ENCODE results near the gene LHX4.

The LHX4 gene

GRCh38 chr1:180247061-180247460 is 17.0 kb downstream of the LHX4 start:
- DNase-seq: no peak

GRCh38 chr1:180247580-180247979 is 17.5 kb downstream of the LHX4 start:
- DNase-seq: no peak

DNA sequence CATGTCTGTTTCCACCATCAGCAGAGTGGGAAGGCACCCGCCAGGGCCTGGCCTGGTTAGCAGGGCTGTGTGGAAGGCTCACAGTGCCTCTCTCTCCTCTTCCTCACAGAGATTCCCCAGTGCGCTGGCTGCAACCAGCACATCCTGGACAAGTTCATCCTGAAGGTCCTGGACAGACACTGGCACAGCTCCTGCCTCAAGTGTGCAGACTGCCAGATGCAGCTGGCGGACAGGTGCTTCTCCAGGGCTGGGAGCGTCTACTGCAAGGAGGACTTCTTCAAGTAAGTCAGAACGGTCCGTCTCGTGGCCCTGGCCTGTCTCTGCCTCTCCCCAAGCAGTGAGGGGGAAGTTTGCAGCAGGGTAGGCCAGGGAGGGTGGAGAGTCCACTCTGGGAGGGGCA is 18.1 kb downstream of the LHX4 start:
- no peak for DNase-seq

DNA sequence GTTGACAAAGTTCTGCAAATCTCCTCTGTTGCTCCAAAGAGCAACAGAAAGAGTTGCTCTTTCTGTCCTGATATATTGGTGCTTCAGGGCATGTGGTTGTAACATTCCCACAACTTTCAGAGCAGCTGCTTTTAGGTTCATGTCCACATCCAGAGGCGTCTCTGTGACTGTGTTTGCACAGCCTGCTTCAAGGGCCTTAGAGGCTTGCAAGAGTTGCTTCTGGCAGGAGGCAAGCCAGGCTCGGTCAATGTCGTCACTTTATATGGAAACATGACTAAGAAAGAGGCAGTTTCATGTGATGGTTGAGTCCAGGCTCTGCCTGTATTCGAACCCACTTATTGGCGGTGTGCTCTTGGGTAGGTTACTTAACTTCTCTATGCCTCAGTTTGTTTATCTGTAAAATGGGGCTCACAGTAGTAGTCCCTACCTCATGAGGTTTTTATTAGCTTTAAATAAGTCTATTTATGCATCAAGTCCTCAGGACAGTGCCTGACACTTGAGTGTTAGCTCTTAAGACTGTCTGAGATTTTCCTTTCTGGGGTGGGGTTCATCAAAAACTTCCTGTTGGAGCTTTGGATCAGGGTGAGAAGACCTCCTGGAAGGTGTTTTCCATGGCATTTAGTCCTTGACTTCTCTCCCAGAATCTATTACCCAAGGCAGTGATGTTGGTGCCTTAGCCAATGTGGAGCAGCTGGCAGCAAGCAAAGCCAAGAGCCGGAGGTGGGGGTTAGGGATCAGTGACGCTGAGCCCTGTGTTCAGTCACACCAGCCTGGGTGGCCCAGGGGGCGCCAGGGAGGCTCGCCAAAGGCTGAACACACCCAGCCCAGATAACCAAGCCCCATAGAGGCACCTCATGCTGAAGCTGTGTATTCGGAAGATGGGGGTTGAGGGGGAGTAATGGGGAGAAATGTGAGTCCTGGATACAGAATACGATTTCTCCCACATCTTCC is 18.9 kb downstream of the LHX4 start:
- DNase-seq: no peak

DNA sequence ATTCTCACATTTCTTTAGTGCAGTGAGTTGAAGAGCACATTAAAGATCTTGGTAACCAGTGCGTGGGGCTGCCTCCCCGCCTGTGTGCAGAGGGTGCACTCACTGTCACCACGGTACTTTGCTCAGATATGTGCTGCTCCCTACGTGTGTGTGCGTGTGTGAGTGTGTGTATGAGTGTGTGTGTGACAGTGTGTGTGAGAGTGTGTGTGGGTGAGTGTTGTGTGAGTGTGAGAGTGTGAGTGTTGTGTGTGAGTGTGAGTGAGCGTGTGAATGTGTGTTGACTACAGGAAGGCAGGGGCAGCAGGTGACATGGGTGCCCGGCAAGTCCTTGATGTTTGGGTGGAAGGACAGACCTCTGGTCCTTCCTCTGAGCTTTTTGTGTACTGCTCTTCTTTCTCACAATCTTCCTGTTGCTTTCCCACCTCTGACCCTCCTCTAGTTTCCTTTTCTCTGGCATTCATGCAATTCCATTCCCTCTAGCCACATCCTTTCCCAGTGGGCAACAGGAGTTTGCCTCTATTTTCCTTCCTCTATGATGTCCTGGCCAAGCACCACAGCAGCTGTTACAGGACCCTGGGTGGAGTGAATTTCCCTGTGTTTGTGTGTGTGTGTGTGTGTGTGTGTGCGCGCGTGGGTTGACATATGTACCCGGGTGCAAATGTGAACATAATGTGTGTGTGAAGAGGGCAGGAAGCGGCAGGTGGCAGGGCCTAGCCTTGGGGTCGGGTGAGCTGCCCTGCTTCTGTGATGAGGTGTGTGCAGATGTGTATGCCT is 19.8 kb downstream of the LHX4 start:
- DNase-seq: no peak

GRCh38 chr1:180250499-180250770 is 20.4 kb downstream of the LHX4 start:
- no peak for DNase-seq

DNA sequence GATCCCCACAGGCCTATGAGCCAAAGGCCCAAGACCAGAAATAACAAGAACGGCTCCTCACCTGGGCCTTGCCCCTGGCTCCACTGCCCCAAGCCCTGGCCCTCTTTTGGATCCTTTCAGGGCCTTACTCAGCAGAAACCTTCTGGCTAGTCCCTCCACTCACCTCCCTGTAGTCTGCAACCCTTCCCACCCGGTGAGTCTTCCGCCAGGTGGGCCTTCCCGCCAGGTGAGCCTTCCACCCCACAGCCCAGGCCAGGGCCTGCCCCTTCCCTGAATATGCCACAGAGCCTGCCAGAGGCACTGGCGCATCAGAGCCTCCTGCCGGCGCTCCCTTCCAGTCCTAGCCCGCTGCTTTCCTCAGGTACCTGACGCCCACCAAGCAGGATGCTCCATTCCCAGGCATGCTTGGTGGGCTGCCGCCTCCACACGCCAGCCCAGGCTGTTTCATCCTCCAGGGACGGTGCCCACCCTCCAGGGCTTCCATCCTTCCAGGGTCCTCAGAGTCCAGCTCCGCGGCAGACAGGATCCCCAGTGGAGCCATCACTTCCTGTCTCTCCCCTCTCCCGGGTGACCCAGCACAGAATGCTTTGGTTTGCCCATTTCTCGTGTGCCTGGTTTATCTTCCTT is 20.9 kb downstream of the LHX4 start:
- no peak for DNase-seq

DNA sequence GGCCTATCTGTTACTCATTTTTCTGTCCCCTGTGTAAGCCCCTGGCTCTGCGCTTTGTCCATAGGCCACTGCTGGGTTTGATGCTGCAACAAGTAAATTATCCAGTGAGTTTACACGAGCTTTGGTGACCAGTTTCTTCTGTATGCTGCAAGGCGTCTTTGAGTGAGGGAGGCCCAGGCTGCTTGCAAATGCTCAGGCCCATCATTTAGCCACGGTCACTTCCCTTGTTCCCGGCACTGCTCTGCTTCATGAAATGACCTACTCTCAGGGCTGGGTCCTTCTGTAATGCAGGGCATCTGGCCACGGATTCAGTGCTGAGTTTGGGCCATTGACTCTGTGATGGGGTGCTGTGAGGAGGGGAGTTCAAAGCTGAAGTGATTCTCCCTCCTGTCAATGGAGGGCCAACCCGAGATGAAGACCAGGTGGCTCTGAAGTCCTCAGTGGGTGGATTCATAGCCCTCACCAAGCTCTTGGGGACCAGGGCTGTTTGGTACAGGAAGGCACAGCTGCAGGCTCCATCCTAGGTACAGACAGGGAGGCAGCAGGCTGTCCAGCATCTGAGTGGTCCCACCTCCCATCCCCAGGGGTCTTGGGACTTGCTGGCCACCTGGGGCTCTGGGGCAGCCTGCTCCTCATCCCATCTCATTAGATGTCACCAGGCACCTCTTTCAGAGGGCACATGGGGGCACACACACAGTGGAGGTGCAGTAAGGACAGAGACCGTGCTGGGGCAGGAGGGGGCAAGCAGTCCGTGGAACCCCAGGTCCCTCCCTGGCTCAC is 21.7 kb downstream of the LHX4 start:
- DNase-seq: no peak

DNA sequence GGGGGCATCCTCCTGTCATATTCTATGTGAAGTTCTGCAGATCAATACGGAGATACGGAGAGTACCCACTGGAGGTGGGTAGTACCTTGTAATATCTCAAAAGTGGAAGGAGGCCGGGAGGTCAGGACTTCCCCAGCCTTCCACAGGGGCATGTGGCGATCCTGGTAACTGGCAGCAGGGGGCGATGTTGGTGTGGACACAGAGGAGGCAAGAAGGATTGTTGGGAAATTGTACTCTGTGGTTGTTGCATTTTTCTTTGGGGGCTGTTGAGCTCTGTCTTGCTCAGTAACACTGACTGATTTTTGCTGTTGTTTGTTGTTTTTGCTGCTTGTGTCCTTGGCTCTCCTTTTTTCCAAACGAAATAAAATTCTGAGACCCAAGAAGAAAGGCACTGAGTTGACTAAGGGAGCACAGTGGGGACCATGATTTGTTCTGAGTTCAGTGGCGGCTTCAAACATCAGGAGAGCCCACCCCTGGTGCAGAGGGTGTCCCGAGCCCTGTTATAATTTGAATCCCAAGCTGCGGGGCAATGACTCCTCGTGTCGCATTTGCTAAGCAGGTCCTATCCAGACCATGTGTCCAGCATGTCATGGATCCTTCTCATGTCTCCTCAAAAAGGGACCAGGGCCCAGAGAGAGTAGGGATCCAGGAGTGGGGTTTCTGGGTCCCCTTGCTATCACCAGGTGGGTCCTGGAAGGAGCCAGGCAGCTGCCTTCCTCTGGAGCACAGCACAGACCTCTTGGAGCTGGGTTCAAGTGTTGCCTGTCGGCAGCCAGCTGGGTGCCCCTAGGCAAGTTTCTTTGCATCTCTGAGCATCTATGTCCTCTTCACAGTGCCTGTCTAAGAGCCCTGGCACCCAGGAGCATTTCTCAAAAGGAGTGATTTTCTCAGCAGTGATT is 22.8 kb downstream of the LHX4 start:
- DNase-seq: peak; percentile 16

GRCh38 chr1:180253585-180254495 is 23.8 kb downstream of the LHX4 start:
- DNase-seq: no peak

- no peak for DNase-seq
These were observed 24.4 kb downstream of the LHX4 start for GRCh38 chr1:180254496-180254819.

DNA sequence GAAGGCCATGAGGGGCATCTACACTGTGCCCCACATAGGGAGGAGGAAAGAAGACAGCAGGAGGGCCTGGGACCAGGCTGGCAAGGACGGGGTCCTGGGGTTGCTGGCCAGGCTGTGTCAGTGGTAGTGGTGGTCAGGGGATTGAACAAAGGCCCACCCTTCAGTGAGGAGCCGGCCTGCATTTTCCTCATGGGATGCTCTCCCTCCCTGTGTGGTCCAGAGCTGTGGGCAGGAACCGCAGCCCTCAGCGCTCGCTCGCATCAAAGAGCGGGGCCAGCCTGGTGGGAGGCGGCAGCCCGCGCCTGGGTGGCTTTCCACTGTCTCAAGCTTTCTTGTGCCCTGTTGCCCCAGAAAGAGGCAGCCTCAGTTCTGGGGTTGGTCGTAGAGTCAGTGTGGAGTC is 24.8 kb downstream of the LHX4 start:
- DNase-seq: no peak

- no peak for DNase-seq
These were observed 25.7 kb downstream of the LHX4 start for GRCh38 chr1:180255536-180256340.

- DNase-seq: peak; percentile 40
These were observed 26.4 kb downstream of the LHX4 start for GRCh38 chr1:180256341-180257027.

DNA sequence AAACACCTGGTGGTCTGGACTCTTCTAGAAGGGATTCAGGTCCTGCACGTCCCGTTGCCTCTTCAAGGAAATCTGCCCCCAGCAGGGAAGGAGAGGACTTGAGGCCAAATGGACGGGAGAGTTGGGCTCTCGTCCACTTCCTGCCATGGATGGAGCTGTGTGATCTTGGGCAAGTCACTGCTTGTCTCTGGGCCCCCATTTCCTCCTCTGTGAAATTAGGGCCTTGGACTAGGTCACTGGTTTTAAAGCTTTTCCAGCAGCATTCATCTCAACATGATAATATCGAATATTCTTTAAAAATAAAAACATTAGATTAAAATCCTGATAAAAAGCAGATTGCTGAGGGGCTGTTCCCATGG is 26.9 kb downstream of the LHX4 start:
- no peak for DNase-seq

DNA sequence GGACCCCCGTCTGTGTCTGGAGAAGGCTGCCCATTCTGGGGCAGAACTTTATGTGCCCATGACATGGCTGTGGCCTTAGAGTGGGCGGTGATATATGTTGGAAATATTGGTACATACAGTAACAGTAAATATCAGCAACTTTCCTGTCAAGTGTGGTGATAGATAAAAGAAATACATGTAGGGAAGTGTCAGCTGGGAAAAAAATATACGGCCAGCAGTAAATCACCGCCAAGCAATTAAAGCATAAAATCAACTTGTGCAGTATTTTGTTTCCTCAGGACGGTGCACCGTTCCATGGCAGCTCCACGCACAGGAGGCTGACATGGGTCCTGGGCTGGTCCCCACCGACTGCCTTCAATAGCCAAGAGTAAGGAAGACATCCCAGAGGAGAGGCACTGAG is 27.4 kb downstream of the LHX4 start:
- DNase-seq: no peak

DNA sequence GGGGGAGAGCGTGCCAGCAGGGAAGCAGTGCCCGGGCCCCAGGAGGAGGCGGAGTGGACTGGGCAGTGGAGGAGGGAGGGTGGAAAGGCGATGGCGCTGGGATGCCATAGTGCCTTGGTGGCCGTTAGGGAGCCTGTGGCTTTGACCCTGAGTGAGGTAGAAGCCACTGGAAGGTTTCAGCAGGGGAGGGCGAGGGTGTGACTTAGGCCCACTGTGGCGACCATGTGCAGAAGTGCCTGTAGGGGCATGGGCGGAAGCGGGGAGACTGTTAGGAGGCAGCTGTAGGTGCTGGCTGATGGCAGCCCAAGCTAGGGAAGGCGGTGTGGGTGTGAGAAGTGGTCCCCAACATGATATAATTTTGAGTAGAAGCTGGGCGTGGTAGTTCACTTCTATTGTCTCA is 28.2 kb downstream of the LHX4 start:
- DNase-seq: no peak

DNA sequence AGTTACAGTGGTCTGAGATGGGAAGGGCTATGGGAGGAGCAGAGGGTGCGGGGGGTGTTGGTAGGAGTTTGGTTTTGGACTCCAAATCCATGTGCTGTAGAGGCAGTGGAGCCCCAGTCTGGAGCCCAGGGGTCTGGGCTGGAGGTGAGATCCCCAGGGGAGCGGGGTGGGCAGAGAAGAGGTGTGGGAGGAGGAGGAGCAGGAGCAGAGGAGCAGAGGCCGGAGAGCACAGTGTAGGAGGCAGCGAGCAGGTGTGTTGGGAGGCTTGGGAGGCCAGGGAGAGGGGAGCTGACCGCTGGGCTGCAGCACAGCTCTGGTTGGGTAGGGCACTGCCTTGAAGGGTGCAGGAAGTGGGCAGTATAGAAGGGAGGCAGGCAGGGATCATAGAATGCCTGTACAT is 28.9 kb downstream of the LHX4 start:
- no peak for DNase-seq

Data from NCI-H2107 (cell line).